Measurements from ENCODE around the gene CACNA2D3.

GRCh38 chr3:54955941-54956340 is 833.6 kb downstream of the CACNA2D3 start:
- TF ChIP-seq EP300 (IDR thresholded peaks at IDR 0.05) (no peak), CTCF (IDR thresholded peaks at IDR 0.05) (no peak), POLR2A (IDR thresholded peaks at IDR 0.05) (no peak)

Measured in tibial nerve (tissue), 4 donors.